T-helper 2 cell treated with Interferon-gamma antibody and Interleukin-4, amounts not matched to agents 100 ng/mL and 5 ng/mL, for 36 hours (primary cell): Measurements from ENCODE around the gene PPP1R10. TPM values are rescaled to one million over a fixed set of nuclear protein-coding genes. Genes with fewer than 3 reads are reported as not detected.
"Not testable (repeated sequence)": the region's sequence is repeated elsewhere in the genome, so short reads cannot be mapped to it uniquely, and the experiment has no call there.

Experiments
- intact Hi-C: fragments of 100-400 bp; cut with micrococcal nuclease; formaldehyde crosslinking; loops from one replicate; pipeline ENCODE4 v1.15.1; 2023
- total RNA-seq: library from RNA; stranded (reverse); gene quantifications from 2 replicates; pipeline ENCODE4 v1.2.3, GENCODE V29; 2022

The PPP1R10 gene
- 100 and 106 TPM in 2 replicates for total RNA-seq

GRCh38 chr6:30616811-30617564, at the start of gene PPP1R10:
PPP1R10 (minus strand) TSS chr6:30617243; CDS start chr6:30609944, 7,299 bp downstream.
- intact Hi-C loops, result loop anchor here (1.0 to 10.0 kb wide), 9 partner anchors 9 to 292 kb away; partner anchors contain the start of genes ABCF1, ATAT1, C6orf136 and DHX16

- intact Hi-C loops, result not testable (repeated sequence)
Observed at GRCh38 chr6:30666300-30666699, 49.3 kb upstream of the PPP1R10 start.

- intact Hi-C loops, result no loop called here
Observed at GRCh38 chr6:30664994-30665767, 48.1 kb upstream of the PPP1R10 start.

GRCh38 chr6:30657922-30658321, 40.9 kb upstream of the PPP1R10 start:
- intact Hi-C loops, result not testable (repeated sequence)

DNA sequence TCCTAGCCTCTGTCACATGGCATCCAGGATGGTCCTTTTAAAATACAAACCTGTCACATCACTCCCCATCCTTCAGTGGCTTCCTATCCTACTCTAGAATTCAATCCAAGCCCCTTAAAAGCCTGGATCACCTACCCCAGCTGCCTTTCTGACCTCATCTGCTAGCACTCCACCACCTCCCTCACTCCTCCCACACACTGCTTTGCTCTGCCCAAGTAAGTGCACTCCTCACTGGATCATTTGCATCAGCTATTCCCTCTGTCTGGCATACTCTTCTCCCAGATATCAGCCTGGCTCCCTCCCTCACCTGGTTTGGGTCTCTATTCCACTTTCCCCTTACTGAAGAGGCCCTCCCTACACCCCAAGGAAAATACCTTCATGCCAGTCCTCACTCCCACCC, 40.4 kb upstream of the PPP1R10 start:
- intact Hi-C loops, result no loop called here

DNA sequence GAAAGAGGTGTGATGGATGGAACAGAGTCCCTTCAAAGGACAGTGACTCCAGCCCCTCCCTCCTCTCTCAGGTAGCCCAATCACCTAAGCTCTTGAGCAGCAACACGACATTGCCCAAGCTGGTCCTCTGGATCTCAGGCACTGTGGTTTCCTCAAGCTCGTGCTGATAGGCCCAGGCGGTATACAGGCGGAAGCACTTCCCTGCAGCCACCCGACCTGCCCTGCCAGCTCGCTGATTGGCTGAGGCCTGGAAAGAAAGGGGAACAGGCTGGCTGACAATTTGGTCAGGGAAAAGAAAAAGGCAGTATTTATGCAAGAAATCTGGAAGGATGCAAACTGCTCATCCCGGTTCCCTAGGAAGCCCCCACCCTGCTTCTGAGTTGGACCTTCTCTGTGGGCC, 39.5 kb upstream of the PPP1R10 start:
- intact Hi-C loops, result no loop called here

DNA sequence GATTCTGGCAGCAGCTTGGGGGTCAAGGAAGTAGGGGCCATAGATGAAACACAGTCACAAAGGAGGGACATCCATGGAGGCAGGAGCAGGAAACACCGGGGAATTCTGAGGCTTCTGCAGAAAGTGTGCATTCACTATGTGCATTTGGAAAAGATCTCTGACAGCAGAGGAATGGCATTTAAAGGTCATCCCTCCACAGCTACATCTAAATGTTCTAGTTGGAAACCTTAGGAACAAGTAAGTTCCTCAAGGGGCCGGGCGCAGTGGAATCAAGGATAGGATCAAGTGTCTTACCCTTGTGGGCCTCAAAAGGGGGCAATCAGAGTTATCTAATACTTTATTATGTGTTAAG, 38.7 kb upstream of the PPP1R10 start:
- intact Hi-C loops, result no loop called here

- intact Hi-C loops, result no loop called here
Observed at GRCh38 chr6:30654798-30655742, 38.0 kb upstream of the PPP1R10 start.

DNA sequence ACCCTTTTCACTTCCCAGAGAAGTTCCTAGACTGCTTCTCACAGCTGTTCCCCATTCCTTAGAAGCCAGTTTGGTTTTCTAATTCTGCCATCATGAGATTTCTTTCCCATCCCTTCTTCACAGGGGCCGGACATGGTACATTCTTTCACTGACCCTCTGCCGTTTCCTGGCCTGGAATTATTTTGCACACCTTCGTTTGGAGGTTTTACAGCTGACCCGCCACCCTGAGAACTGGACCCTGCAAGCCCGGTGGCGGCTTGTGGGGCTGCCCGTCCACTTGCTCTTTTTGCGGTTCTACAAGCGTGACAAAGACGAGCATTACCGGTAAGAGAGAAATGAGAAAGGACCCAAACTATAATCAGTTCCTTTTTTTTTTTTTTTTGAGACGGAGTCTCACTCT, 34.1 kb upstream of the PPP1R10 start:
- intact Hi-C loops, result no loop called here

DNA sequence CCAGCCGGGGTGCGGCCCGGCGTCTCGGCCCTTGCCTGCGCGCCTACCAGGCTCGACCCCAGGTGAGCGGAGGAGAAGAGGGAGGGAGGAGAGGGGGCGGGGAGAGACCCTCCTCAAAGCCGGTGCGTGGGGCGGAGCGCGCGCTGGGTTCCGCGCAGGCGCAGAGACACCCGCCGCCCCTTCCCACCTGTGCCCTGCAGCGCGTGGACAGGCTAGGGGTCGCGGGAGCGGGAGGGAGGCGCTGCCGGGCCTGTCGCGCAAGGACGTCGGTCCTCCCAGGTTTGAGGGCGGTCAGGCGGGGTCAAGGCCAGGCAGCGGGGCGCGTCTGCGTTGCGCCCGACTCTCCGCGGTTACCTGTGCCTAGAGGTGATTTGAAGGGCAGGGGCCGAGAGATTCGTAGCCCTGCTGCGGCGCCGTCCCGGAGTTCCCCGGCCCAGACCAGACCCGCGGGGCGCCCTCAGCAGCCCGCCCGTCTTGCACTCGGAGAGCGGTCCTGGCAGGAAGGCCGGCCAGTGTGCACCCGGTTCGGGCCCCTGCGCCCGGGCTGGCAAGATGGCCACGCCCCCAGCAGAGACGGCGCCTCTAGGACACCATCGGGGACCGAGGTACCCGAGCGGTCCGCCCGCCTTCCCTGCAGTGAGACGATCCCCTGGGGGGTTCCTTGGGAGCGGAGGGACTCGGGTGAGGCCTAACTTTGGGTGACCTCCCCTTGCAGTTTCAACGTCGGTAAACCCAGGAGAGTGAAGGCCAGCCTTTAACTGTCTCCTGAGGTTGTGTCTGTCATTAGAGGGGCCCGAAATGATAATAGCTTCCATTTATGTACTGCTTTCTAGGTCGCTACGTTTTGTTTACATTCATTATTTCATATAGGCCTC, 30.4 kb upstream of the PPP1R10 start:
- intact Hi-C loops, result loop anchor here (1.0 to 2.0 kb wide), 7 partner anchors 21 to 91 kb away; partner anchors contain the start of genes ABCF1, ATAT1, DHX16 and GNL1

DNA sequence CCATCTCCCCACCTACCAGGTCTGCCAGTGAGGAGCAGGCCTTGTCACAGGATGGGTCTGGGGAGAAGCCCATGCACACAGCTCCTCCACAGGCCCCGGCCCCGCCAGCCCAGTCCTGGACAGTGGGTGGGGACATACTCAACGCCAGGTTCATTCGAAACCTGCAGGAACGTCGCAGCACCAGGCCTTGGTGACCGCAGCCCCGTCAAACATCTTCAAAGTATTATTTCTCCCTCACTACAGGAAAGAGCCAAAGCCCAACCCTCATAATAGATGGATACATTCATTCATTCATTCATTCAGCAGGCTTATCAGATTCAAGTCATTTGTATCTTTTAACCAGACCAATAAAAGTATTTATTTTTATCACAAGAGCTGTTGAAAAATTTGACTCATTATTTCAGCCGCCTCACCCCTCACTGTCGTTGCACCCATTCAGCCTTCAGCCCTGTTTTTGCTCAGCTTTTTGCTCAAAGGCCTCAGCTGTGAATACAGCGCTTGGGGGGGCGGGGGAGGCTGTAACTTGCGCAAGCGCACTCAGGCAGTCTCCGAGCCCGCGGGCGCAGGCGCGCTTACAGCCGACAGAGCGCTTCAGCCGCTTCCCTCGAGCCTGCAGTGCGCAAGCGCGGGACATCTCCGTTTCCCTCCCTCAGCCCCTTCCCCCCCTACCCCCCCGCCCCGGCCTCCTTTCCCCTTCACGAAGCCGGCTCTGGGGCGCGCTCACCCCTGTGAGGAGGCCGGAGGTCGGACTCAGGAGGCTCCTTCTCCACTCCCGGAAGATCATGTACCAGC, 29.6 kb upstream of the PPP1R10 start, which contains the start of gene C6orf136:
C6orf136 (plus strand) TSS at position 684 of the 792 bp plus-strand sequence; CDS start at position 783, 99 bp downstream.
- intact Hi-C loops, result loop anchor here (1.0 to 2.0 kb wide), 7 partner anchors 20 to 90 kb away; partner anchors contain the start of genes ABCF1, ATAT1, DHX16 and GNL1

DNA sequence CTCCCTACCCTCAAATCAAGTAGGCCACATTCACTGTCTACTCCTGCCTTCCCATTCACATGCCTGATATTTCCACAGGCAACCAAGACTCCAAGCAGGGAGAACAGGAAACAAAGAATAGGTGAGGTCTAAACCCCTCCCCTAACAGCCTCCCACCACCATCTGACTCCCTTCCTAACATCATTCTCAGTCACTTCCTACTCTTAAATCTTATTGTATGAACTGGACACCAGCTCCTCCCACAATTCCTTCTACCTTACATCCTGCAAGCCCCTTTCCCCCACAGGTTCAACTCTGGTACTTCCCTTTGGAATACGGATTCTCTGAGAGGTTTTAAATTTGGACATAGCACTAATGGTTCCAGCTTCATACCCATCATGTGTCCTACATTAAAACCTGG, 28.9 kb upstream of the PPP1R10 start:
- intact Hi-C loops, result loop anchor here (2.0 kb wide), 2 partner anchors 37 to 89 kb away; partner anchors contain the start of genes GNL1 and PRR3

GRCh38 chr6:30644769-30645168, 27.7 kb upstream of the PPP1R10 start:
- intact Hi-C loops, result no loop called here

DNA sequence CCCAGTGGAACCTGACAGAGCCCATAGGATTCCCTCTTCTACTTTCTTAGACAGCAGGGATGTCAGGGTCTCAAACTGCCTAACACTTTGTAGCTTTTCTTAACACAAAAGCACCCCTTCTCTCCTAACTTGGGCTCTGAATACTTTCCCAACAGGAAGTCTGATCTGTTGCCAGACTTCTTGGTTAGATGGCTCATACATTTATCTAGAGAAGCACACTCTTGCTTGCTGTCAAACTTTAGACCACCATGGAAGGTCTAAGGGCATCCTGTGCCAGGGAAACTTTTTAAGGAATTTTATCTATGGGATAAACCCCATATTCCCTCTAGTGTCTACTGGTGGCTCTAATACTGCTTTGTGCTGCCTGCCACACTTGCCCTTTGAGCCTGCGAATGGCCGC, 26.6 kb upstream of the PPP1R10 start:
- intact Hi-C loops, result no loop called here

DNA sequence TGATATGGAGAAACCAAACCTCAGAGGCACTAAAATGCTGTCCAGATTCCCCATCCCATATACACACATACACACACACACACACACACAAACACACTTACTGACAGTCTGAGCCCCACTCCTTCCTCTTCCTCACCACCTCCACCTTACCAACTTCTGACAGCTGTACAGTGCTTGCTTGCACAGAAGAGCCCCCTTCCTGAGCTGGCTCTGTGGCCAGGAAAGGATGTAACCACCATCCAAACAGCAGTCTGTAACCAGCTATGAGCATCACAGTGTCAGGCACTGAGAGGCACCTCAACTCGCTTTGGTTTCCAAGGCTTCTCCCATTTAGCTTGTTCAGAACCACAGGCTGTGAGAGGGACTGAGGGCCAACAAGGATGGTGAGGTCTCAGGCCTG, 24.0 kb upstream of the PPP1R10 start:
- intact Hi-C loops, result no loop called here

GRCh38 chr6:30640481-30640880, 23.4 kb upstream of the PPP1R10 start:
- intact Hi-C loops, result no loop called here

DNA sequence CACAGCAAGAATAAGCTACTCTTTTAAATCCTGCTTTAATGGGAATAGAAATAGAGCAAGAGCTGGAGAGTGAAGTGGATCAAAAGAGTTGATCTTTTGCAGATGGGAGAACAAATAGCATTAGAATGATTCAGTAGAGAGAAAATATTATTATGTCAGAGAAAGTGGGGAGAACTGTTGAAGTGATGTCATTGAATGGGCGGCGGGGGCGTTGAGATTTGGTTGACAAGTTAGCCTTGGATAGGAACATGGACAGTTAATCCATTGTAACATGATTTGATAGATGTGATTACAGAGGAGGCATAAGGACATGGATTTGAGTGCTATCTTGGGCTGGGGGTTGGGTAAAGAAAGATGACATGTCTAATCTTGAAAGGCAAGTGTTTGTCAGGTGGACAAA, 18.8 kb upstream of the PPP1R10 start:
- intact Hi-C loops, result no loop called here

DNA sequence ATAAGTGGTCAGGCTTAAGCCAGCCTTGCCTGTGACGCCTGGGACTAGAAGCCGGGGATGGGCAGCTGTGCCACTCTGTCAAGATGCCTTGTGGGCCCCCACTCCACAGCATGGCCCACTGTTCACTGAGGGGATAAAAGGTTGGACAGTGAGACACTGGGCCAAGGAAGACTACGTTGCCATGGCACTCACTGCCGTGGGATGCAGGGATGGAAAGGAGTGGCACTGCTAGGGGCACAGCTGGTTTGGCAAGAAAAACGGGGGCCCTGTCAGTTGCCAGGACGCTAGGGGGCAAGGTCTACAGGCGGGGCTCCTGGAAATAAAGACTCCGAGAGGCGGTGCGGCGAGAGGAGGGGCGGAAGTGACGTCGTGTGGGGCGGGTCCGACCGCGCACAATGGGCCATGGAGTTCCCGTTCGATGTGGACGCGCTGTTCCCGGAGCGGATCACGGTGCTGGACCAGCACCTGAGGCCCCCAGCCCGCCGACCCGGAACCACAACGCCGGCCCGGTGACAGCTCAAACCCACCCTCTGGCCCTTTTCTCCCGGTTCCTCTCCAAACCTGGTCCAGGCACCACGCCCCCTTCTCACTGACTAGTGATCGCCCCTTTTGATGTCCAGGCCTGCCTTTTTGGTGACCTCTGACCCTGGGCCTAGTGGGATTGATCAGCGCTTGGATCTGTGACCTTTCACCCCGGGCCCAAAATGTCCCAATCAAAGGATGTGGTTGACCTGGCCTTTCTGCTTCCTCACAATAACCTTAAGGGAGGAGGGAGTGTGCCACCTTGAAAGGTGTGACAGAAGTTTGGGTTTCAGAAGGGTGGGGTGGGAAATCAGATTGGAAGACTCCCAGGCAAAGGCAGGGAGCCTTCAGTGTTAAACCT, 9.7 kb upstream of the PPP1R10 start, which contains the start of gene ATAT1:
ATAT1 (plus strand) TSS at position 391 of the 883 bp plus-strand sequence.
- intact Hi-C loops, result loop anchor here (1.0 kb wide), 3 partner anchors 9 to 47 kb away; partner anchors contain the start of genes C6orf136, DHX16, MRPS18B and PPP1R10
